ENCODE results near the gene SOD1. TPM values are rescaled to one million over a fixed set of nuclear protein-coding genes. Genes with fewer than 3 reads are reported as not detected.

The SOD1 gene
- total RNA-seq, 1 experiment from 2014 or later = 380 TPM

- H3K9me3 ChIP-seq (ENCODE audit: low read depth, low read length, poor library complexity, severe bottlenecking) = no peaks in the 10 kb centered on the region
- CTCF ChIA-PET = no interaction called here
- H3K27ac ChIP-seq (ENCODE audit: low read depth, low read length, poor library complexity, severe bottlenecking) = no peak overlapping the region
- H3K27me3 ChIP-seq (replicated peaks; ENCODE audit: insufficient read depth, low read depth, low read length, poor library complexity) = no peaks in the 10 kb centered on the region
- H3K4me3 ChIP-seq (ENCODE audit: low read depth, low read length, poor library complexity, severe bottlenecking) = no peak overlapping the region
- BruUV-seq (replicated peaks) = no TSS peak
- POLR2A ChIA-PET (ENCODE audit: low non-redundant PET) = no interaction called here
- H3K4me1 ChIP-seq (ENCODE audit: insufficient read depth, low read length, poor library complexity, severe bottlenecking) = no peaks in the 10 kb centered on the region
- intact Hi-C loops (cut with micrococcal nuclease; ENCODE audit: unreplicated experiment) = no loop called here
- TF ChIP-seq EZH2 (IDR thresholded peaks at IDR 0.05; ENCODE audit: borderline replicate concordance, low read depth, low read length, poor library complexity, severe bottlenecking) (no peak), CTCF (conservative IDR thresholded peaks at IDR 0.05; ENCODE audit: low read depth, low read length) (no peak)
- DNase-seq (ENCODE audit: low spot score) = no peak
- H3K36me3 ChIP-seq (ENCODE audit: insufficient read depth, low read length, poor library complexity, severe bottlenecking) = no peaks in the 10 kb centered on the region
Measured at GRCh38 chr21:31622397-31622796, 37.1 kb upstream of the SOD1 start.

- Histone ChIP-seq H3K9me3 (ENCODE audit: low read depth, low read length, poor library complexity, severe bottlenecking) (no peaks in the 10 kb centered on the region), H3K36me3 (ENCODE audit: insufficient read depth, low read length, poor library complexity, severe bottlenecking) (no peaks in the 10 kb centered on the region), H3K4me3 (ENCODE audit: low read depth, low read length, poor library complexity, severe bottlenecking) (no peak overlapping the region), H3K4me1 (ENCODE audit: insufficient read depth, low read length, poor library complexity, severe bottlenecking) (no peaks in the 10 kb centered on the region), H3K27me3 (replicated peaks; ENCODE audit: insufficient read depth, low read depth, low read length, poor library complexity) (no peaks in the 10 kb centered on the region), H3K27ac (ENCODE audit: low read depth, low read length, poor library complexity, severe bottlenecking) (no peak overlapping the region)
- ChIA-PET CTCF (interaction anchor here (0.6 kb wide), 1 partner anchor 58 kb away, joined by 6 read pairs; no protein-coding TSS in a partner anchor), POLR2A (ENCODE audit: low non-redundant PET) (no interaction called here)
- intact Hi-C loops (cut with micrococcal nuclease; ENCODE audit: unreplicated experiment) = no loop called here
- BruUV-seq (replicated peaks) = no TSS peak
- peak; percentile 17 for DNase-seq (ENCODE audit: low spot score)
- TF ChIP-seq EZH2 (IDR thresholded peaks at IDR 0.05; ENCODE audit: borderline replicate concordance, low read depth, low read length, poor library complexity, severe bottlenecking) (no peak), CTCF (conservative IDR thresholded peaks at IDR 0.05; ENCODE audit: low read depth, low read length) (peak; percentile 34; the same call in 1 of the 2 replicates)
Measured at GRCh38 chr21:31623664-31624063, 35.8 kb upstream of the SOD1 start.

GRCh38 chr21:31624181-31624580 is 35.3 kb upstream of the SOD1 start:
- H3K36me3 ChIP-seq (ENCODE audit: insufficient read depth, low read length, poor library complexity, severe bottlenecking) = no peaks in the 10 kb centered on the region
- H3K9me3 ChIP-seq (ENCODE audit: low read depth, low read length, poor library complexity, severe bottlenecking) = no peaks in the 10 kb centered on the region
- no peak for DNase-seq (ENCODE audit: low spot score)
- H3K27ac ChIP-seq (ENCODE audit: low read depth, low read length, poor library complexity, severe bottlenecking) = no peak overlapping the region
- H3K4me3 ChIP-seq (ENCODE audit: low read depth, low read length, poor library complexity, severe bottlenecking) = no peak overlapping the region
- intact Hi-C loops (cut with micrococcal nuclease; ENCODE audit: unreplicated experiment) = no loop called here
- no peaks in the 10 kb centered on the region for H3K27me3 ChIP-seq (replicated peaks; ENCODE audit: insufficient read depth, low read depth, low read length, poor library complexity)
- POLR2A ChIA-PET (ENCODE audit: low non-redundant PET) = no interaction called here
- no peaks in the 10 kb centered on the region for H3K4me1 ChIP-seq (ENCODE audit: insufficient read depth, low read length, poor library complexity, severe bottlenecking)
- TF ChIP-seq CTCF (conservative IDR thresholded peaks at IDR 0.05; ENCODE audit: low read depth, low read length) (no peak), EZH2 (IDR thresholded peaks at IDR 0.05; ENCODE audit: borderline replicate concordance, low read depth, low read length, poor library complexity, severe bottlenecking) (no peak)
- CTCF ChIA-PET = no interaction called here
- no TSS peak for BruUV-seq (replicated peaks)

Data from A673 (cell line).